COLO668 (cell line): ENCODE results near the gene CREBBP.
"Not testable (repeated sequence)": the region's sequence is repeated elsewhere in the genome, so short reads cannot be mapped to it uniquely, and the experiment has no call there.

ENCODE experiments used
- DNase-seq: peaks from one replicate; lab custom pipeline; 2025; ENCODE audit not compliant: unreplicated experiment; lab: John Stamatoyannopoulos, UW

CREBBP gene

GRCh38 chr16:3717235-3718018 lies 163.1 kb downstream of the CREBBP start, which contains the start of gene TRAP1:
TRAP1 (minus strand) TSS chr16:3717524; CDS start chr16:3717508, 16 bp downstream.
- DNase-seq: peak; percentile 92

GRCh38 chr16:3716831-3717234 lies 163.7 kb downstream of the CREBBP start:
- peak; percentile 55 for DNase-seq

GRCh38 chr16:3715430-3715829 lies 165.1 kb downstream of the CREBBP start:
- DNase-seq: no peak

GRCh38 chr16:3714378-3714777 lies 166.1 kb downstream of the CREBBP start:
- DNase-seq: not testable (repeated sequence)

- DNase-seq: no peak
Observed at GRCh38 chr16:3713587-3714242, 166.8 kb downstream of the CREBBP start.

DNA sequence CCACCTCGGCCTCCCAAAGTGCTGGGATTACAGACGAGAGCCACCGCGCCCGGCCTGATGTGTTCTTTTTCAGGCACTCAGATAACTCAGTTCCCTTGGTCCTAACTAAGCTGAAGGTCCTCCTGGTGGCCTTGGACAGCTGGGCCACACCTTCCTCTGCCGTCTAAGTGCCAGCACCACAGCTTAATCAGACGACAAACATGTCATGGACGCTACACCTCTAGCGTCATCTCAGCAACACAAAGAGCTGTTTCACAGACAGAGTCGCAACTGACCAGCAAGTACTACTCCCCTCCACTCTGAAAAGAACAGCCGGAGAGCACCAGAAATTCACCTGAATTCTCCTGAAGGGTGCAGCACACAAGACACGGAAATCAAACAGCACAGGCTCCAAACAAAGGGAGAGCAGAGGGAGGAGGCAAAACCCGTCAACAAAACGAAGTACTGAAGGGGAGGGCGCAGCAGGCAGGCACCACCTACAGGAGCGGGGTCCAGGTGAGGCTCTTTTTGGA lies 167.6 kb downstream of the CREBBP start:
- DNase-seq: no peak

- DNase-seq: no peak
Observed at GRCh38 chr16:3706253-3707012, 174.1 kb downstream of the CREBBP start.

- DNase-seq: no peak
Observed at GRCh38 chr16:3702082-3702481, 178.4 kb downstream of the CREBBP start.

DNA sequence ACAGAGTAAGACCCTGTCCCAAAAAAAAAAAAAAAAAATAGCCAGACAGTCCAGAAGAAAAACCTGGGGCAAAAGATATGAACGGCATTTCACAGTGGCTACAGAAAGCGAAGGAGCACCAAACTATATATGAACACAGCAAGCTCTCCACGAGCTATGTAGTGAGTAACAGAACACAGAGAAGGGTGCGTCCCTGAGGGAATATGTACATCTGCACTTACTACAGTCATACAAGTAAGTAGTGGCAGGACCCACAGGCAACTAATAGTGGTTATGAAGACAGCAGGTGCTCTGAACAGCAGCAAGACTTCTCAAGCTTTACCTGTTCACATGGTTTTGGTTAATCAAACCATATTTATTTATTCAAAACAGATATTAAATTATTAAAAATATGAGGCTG lies 179.0 kb downstream of the CREBBP start:
- no peak for DNase-seq

- DNase-seq: no peak
Observed at GRCh38 chr16:3698941-3699340, 181.6 kb downstream of the CREBBP start.

- no peak for DNase-seq
Observed at GRCh38 chr16:3696425-3697218, 183.9 kb downstream of the CREBBP start.

GRCh38 chr16:3695610-3696369 lies 184.7 kb downstream of the CREBBP start:
- DNase-seq: peak; percentile 88

- no peak for DNase-seq
Observed at GRCh38 chr16:3694051-3694450, 186.5 kb downstream of the CREBBP start.

DNA sequence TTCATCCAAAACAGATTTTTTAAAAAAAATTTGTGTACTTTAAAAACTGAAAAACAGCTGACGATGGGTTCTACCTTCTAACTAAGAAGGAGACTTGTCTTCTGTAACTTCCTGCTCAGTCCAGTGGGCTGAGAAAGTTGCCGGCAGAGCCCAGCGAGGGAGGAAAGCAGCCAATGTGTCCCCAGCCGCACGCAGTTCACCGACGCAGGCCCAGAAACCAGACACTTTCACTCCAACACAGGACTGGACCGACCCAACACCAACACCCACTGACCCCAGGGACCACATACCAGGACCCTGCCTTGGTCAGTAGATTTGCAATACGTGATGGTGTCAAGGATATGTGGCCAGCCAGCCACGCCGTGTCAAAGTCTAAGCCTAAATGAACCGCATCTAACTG lies 188.8 kb downstream of the CREBBP start:
- no peak for DNase-seq

- DNase-seq: no peak
Observed at GRCh38 chr16:3690980-3691720, 189.4 kb downstream of the CREBBP start.

GRCh38 chr16:3690470-3690928 lies 190.0 kb downstream of the CREBBP start:
- DNase-seq: peak; percentile 77

DNA sequence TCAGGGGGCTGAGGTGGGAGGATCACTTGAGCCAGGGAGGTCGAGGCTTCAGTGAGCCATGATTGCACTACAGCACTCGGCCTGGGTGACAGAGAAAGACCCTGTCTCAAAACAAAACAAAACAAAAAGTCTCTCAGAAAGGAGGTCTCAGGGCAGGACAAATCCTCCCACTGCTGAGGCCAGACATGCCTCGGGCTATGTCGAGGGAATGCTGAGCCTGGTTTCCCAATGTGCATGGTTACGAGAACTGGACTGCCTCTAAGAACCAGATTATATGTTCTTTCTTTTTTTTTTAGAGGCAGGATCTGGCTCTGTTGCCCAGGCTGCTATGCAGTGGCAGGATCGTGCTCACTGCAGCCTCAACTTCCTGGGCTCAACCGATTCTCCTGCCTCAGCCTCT lies 190.8 kb downstream of the CREBBP start:
- DNase-seq: no peak

- no peak for DNase-seq
Observed at GRCh38 chr16:3687792-3688191, 192.7 kb downstream of the CREBBP start.

DNA sequence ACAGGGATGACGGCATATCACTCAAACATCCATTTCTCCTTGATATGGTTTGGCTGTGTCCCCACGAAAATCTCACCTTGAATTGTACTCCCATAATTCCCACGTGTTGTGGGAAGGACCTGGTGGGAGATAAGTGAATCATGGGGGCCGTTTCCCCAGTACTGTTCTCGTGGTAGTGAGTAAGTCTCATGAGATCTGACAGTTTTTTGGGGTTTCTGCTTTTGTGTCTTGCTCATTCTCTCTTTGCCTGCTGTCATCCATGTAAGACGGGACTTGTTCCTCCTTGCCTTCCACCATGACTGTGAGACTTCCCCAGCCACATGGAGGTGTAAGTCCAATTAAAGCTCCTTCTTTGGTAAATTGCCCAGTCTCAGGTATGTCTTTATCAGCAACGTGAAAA lies 193.5 kb downstream of the CREBBP start:
- DNase-seq: no peak
